ENCODE measurements around the gene ST3GAL5. TPM values are rescaled to one million over a fixed set of nuclear protein-coding genes. Genes with fewer than 3 reads are reported as not detected.

The ST3GAL5 gene
- total RNA-seq, 1 donor, result 19.4 TPM

DNA sequence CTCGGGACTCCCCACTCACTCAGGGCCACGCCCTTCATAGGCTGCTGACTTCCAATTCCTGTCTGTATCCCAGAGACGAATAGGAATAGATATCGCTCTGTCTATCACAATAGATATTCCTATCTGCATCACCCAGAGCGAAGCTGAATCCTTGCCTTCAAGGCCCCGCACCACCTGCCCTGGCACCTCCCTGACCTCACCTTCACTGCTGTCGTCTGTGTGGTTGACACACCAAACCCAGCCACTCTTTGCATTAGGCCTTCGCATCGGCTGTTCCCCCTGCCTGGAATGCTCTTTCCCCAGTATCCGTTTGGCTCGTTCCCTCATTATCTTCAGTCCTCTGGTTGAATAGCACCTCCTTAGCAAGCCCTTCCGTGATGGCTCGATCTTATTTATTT is 91.5 kb downstream of the ST3GAL5 start:
- H3K4me3 ChIP-seq (ENCODE audit: low read depth, low read length), result no peak overlapping the region
- DNase-seq (ENCODE audit: low read depth), result no peak
- TF ChIP-seq, protein P1, sequence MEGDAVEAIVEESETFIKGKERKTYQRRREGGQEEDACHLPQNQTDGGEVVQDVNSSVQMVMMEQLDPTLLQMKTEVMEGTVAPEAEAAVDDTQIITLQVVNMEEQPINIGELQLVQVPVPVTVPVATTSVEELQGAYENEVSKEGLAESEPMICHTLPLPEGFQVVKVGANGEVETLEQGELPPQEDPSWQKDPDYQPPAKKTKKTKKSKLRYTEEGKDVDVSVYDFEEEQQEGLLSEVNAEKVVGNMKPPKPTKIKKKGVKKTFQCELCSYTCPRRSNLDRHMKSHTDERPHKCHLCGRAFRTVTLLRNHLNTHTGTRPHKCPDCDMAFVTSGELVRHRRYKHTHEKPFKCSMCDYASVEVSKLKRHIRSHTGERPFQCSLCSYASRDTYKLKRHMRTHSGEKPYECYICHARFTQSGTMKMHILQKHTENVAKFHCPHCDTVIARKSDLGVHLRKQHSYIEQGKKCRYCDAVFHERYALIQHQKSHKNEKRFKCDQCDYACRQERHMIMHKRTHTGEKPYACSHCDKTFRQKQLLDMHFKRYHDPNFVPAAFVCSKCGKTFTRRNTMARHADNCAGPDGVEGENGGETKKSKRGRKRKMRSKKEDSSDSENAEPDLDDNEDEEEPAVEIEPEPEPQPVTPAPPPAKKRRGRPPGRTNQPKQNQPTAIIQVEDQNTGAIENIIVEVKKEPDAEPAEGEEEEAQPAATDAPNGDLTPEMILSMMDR (IDR thresholded peaks at IDR 0.05; ENCODE audit: insufficient read depth, low read length), result no peak

DNA sequence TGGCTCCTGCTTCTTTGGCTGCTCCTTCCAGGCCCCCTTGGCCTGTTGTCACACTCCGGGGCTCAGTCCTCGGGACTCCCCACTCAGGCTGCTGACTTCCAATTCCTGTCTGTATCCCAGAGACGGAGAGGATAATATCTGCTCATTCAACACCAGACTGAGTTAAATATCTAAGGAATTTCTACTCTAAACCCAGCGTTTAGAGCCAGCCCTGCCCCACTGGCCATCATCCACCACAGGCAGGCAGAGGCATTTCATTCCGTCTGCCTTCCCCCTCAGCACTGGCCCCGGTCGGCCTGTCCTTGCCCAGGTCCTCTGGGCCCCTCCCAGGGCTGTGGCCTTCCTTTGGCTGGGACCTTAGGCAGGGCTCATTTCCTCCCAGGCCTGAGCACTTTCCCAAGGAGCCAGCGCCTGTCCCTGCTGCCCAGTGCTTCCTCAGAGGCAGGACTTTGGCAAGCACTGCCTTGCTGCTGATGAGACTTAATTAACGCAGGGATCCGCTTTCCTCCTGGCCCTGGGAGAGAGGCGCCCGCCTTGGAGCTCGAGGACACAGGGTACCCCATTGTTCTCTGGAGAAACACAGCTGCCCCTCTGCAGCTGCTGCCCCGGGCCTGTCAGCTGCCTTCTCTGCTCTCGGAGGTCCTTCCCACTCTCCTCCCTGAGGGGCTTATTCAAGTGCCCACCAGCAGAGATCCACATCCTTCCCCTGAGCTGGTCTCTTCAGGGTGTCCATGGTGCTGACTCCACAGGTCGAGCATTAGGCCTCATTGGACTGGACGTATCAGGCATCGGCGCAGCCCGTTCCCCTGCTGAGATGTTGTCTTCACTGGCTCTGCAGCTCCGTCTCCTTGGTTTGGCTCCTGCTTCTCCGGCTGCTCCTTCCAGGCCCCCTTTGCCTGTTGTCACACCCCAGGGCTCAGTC is 92.2 kb downstream of the ST3GAL5 start:
- H3K4me3 ChIP-seq (ENCODE audit: low read depth, low read length), result no peak overlapping the region
- DNase-seq (ENCODE audit: low read depth), result no peak
- TF ChIP-seq, protein P1 (IDR thresholded peaks at IDR 0.05; ENCODE audit: insufficient read depth, low read length), result no peak

DNA sequence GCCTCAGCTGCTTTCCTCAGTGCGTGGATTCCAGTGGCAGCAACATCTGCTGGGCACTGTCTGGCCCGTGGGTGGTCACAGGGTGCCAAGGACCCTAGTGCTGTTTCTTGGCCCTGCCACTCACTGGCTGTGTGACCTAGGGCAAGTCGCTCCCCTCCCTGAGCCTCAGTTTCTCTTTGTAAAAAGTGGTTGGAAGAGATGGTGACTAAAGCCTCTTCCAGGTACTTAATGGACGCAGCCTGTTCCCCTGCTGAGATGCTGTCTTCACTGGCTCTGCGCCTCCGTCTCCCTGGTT is 92.8 kb downstream of the ST3GAL5 start:
- TF ChIP-seq, protein P1 (IDR thresholded peaks at IDR 0.05; ENCODE audit: insufficient read depth, low read length), result no peak
- no peak for DNase-seq (ENCODE audit: low read depth)
- no peak overlapping the region for H3K4me3 ChIP-seq (ENCODE audit: low read depth, low read length)

DNA sequence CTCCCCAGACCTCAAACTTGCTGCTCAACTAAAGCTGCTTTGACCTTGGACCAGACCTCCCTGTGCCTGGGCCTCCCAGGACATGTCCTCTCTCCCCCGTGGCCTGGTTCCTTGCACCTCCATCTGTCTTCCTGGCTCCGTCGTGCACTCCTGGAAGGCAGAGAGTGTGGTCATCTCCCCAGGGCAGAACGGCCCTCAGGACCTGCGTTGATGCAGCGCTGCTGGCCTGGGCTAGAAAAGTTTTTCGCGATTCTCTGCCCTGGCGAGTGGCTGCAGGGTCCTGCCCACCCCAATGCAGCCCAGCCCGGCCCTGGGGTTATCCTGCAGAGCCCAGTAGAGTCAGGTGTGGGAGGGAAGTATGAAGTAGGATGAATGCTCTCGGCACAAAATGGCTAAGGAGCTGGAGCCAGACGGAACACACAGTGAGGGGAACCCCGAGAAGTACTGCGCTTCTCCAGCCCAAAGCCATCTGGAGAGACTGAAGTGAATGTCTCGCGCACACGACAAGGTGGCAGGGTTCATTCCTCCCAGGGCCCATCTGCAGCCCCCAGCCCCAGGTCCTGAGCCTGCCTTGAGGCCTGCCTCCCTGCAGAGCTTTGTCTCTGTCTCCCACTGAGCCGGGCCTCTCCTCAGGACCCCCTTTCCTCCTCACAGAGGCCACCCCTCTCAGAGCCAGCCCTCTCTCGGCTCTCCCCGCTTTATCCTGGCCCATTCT is 93.3 kb downstream of the ST3GAL5 start:
- H3K4me3 ChIP-seq (ENCODE audit: low read depth, low read length), result no peak overlapping the region
- TF ChIP-seq, protein P1 (IDR thresholded peaks at IDR 0.05; ENCODE audit: insufficient read depth, low read length), result no peak
- DNase-seq (ENCODE audit: low read depth), result no peak

DNA sequence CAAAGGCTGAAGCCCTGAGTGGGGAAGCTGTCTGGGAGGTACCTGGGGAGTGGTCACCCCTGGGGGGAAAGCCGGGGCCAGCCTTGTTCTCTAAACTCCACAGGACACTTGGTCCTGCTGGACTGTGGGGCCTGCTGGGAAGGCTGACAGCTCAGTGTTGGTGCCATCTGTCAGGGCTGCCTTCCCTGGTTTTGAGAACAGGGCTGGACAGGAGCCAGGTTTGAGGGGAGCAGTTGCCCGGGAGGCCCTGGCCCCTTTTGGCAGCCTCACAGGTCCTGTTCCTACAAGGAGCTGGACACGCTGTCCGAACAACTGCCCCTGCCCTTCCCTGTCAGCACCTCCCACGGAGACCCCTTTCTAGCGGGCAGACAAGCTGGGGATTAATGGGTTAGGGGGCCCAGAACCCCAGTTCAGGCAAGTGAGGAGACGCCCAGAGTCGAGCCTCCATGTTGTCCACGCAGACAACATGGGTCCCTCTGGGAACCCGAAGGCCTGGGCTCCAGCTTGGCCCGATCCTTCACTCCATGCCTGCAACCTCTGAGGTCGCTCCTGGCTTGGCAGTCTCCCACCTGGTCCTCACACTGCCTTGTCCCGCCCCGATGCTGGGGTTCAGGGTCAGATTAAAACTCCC is 94.2 kb downstream of the ST3GAL5 start:
- TF ChIP-seq, protein P1 (IDR thresholded peaks at IDR 0.05; ENCODE audit: insufficient read depth, low read length), result no peak
- DNase-seq (ENCODE audit: low read depth), result no peak
- no peak overlapping the region for H3K4me3 ChIP-seq (ENCODE audit: low read depth, low read length)

DNA sequence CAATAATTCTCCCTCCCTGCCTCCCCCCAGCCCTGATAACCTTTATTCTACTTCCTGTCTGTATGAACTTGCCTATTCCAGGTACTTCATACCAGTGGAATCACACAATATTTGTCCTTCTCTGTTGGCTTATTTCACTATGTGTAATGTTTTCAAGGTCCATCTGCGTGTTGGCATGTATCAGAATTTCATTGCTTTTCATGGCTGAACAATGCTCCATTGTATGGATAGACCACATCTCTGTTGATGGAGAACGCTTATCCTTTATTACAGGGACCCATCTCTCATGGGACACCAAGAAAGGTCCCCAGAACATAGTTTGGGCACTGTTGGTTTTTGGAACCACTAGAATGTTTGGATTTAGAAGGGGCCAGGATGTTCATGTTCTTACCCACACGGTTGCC is 94.8 kb downstream of the ST3GAL5 start:
- no peak overlapping the region for H3K4me3 ChIP-seq (ENCODE audit: low read depth, low read length)
- TF ChIP-seq, protein P1 (IDR thresholded peaks at IDR 0.05; ENCODE audit: insufficient read depth, low read length), result no peak

More for the DNA sequence above, 94.8 kb downstream of the ST3GAL5 start:
- no peak for DNase-seq (ENCODE audit: low read depth)
